ENCODE measurements around the gene ZNF831.

ZNF831 gene

DNA sequence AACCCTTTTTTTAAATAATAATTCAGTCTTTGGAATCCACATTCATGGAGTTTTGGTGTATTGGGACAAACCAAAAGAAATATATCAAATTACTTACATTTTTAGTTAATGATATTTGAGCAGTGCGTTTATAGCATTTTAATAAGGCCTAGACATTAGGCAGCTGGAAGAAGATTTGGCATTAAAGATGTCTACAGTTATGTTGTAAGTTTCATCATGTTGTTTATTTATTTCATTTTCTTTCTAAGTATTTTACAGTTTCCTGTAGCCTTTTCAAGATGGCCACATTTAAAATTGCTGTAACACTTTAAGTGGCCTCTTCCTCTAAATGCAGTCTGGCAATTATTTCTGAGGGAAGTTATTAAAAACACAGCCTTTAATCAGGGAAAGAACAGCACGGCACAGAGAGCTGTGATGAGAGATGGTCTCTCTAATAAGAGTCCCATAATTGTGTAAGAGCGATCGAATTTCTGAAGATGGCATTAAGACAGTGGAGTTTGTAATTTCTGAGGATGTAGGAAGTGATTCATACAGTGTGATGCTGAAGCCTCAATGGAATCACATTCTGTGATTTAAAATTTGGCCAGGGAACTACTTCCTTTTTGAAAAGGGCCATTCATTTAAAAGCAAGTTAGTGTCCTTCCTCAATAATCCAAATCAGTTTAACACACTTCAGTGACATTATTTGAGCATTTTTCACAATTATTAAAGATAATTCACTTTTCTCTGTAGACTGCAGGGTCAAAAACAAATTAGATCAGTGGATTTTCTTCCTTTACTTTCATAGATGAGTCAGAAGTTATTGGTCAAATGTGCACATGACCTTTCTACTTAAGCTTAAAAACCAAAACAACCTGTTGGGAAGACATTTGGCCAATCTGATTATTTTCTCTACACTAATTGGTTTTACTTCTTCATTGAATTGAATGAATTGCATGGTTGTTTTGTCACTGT lies 84.4 kb downstream of the ZNF831 start:
- DNase-seq = no peak

DNA sequence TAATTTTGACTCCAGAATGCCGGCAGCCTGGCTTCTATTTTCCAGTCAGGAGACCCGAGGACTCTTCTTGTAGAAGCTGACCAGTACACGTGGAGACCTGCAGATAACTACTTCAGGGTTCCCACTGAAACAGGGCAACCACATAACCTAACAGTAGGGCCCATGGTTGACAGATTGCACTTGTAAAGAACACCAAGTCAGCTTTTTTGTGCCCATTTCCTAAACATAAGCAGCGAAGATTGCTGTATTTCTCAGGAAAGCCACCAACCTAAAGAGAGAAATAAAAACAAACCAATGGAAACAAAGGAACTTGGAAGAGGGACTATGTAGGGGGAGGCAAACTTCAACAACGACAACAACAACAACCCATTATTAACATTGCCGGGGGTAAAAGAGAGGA lies 86.7 kb downstream of the ZNF831 start:
- no peak for DNase-seq

DNA sequence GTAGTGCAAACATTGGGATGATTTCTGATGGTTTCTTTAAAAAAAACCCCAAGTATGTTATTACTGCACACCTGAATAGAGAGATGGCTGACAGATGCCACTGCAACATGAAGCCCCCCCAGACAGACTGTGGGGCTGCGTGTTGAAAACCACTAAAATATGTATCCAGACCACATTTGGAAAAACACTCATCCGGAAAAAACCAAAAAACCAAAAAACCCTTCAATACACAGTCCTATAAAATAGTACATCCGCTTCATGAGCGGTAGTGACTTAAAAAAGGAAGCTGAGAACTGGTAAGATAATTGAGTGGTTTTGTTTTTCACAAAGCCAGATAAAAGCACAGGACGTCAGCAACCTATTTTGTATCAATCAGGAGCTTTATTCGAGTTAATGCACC lies 89.7 kb downstream of the ZNF831 start:
- no peak for DNase-seq

DNA sequence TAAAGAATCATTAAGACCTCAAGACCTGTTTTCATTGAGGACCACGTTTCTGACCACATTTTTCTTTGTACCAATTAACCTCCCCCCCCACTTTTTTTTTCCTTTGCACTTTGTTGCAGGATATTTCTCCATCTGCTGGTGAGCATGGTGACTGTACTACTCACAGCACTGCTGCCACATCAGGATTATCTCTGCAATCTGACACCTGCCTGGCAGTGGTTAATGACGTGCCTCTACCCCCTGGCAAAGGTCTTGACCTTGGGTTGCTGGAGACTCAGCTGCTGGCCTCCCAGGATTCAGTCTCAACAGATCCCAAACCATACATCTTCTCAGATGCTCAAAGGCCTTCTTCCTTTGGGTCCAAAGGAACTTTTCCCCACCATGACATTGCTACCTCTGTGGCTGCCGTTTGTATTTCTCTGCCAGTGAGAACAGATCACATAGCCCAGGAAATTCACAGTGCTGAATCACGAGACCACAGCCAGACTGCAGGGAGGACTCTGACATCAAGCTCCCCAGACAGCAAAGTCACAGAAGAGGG lies 90.2 kb downstream of the ZNF831 start:
- no peak for DNase-seq

DNA sequence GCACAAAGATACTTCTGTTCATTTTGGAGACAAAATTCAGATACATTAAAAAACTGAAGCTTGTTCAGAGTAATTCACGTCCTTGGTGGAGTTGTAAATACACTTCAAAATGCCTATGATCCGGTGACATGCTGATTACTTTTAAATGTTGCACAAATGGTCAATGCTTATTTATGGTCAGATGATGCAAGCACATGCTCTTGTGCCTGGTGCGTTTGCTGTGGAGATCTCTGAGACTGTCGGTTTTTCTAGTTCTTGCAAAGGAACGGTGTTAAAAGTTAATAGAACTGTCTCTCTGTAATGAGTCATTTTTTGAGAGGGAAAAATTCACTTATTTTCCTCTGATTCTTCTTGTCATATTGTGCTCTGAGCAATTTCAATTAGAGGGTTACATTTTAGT lies 91.6 kb downstream of the ZNF831 start:
- DNase-seq = no peak

DNA sequence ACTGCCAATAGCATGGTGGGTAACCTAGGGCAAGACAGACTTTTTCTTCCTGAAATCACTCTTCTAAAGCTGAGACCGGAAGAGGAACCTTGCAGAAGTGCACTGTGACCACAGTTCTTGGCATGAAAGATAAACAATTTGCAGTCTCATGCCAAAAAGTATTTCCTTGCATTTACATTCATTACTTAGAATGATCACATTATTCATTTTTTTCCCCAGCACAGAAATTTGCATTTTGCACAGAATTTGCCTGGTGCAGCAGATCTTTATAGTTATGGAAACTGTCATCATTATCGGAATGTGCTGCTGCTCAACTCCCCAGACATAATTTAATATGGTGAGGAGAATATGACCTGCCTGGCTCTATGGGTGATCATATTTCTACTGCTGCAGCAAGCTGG lies 94.6 kb downstream of the ZNF831 start:
- DNase-seq = no peak

DNA sequence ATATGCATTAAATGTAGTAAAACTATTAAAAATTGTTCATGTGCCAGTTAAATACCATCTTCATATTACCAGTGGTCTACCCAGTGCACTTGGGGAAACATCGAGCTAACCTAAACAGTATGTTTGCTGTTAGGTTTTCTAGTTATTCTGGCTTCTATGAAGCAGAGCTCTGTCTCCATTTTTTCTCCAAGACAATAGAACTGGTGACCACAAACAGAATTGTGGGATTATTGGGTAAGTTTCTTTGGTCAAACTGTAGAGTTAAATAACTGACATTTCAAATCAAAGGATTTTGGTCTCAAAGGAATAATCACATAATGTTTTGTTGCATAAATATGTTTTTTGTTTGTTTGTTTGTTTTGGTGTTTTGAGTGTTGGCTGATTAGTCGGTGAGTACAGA lies 96.3 kb downstream of the ZNF831 start:
- DNase-seq = no peak

DNA sequence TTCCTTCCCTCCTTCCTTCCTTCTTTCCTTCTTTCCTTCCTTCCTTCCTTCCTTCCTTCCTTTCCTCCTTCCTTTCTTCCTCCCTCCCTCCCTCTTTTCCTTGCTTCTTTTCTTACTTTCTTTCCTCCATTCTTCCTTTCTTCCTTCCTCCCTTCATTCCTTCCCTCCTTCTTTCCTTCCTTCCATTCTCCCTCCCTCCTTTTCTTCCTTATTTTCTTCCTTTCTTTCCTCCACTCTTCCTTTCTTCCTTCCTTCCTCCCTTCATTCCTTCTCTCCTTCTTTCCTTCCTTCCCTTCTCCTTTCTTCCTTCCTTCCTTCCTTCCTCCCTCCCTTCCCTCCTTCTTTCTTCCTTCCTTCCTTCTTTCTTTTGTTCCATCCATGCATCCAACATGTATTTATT lies 101.7 kb downstream of the ZNF831 start:
- no peak for DNase-seq

DNA sequence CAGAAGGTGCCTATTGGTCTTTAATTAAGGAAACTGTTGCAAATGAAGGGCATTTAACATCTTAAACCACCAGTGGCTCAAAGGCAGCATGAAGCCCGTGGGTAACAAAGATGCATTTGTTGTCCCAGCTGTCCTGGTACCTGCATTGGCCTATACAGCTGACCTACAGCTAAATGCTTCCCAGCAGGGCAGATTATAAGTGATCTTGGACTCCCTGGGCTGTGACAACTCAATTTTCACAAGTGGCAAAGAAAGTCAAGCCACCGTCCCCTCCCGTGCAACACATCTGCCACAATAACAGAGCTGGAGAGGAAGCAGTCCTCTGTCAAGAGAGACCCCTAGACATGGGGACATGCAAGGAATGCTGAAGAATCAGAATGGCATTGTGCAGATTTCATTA lies 105.2 kb downstream of the ZNF831 start:
- no peak for DNase-seq

DNA sequence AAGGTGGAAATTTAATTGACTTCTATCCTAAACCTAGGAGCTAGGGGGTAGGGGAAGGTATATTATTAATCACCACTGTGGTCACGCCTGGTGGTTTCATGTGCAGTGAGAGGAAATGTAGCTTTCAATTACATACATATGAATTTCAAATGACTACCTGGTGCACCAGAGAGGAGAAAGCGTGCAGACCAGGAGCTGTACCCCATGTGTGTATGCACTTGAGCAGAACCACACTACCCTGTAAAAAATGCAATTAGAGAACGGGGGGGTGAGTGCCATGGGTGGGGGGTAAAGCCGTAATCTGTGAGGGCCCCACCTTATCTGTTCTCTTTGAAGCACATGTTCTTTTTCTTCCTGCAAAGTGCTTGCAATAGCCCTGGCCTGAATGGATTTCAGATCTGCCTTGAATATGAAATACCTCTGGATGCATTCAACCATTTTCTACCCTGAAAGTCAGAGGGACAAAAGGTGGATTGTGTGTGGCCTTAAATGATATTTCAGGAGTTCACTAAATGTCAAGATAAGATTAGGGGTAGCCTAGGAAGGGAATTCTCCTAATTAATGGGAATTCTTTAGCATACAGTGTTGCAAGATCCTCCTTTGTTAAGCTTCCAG lies 105.9 kb downstream of the ZNF831 start:
- DNase-seq = no peak

DNA sequence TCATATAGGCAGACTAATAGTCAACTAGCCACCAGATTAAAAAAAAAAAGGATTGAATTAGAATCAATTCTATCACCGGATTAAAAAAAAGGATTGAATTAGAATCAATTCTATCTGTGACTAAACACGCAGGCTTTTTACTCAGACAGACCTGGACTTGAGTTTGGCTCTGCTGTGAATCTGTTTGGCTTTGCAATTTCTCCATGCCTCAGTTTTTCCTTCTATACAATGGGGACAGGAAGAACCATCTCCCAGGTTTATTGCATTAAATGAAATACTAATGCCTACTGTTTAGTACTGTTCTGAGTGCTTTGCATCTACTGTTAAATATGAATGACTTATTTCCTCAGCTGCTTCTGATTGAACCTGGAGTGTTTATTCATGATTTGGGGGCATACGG lies 106.8 kb downstream of the ZNF831 start:
- no peak for DNase-seq

DNA sequence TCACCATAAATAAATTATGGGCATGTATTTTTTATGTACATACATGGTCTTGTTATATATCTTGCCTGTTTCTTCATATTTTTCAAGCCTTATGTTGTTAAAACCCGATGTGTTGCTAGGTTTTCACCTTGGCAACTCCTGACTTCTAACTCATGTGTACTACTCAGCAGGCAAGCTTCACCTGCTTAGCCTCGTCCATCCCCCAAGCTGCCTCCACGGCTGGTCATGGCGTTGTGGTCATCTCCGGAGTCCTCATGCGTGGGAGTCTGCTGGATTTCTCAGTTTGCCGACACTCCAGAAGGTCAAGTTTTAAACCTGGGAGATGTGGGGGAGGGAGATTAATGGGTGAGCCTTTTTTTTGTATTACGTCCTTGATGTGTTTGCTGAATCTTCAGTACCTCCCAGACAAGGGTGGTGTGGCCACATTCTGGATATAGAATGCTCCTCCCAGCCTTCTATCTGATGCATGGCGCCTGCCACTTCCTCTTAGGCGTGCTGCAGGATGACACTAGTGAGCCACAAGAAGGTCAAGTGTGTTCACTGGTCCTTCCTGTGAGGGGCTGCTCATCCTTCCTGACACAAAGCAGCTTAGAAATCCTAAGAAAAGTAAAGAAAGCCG lies 110.2 kb downstream of the ZNF831 start:
- DNase-seq = no peak

DNA sequence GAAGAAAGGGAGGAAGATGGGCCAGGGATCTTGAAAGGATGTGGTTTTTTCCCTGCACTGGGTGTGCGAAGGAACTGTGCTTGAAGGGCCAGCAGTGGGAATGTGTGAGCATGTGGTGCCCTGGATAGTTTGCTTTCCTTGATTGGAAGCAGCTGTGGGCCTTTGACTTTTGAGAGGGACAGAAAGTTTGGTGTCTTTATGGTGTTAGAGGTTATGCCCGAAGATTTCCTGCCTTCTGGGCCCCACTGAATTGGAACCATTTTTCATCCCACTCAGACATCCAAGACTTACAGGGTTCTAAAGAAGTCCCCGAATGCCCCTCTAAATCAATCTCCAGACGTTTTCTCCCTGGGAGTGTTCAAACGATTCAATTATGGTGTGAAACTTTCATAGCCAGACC lies 113.3 kb downstream of the ZNF831 start:
- no peak for DNase-seq

DNA sequence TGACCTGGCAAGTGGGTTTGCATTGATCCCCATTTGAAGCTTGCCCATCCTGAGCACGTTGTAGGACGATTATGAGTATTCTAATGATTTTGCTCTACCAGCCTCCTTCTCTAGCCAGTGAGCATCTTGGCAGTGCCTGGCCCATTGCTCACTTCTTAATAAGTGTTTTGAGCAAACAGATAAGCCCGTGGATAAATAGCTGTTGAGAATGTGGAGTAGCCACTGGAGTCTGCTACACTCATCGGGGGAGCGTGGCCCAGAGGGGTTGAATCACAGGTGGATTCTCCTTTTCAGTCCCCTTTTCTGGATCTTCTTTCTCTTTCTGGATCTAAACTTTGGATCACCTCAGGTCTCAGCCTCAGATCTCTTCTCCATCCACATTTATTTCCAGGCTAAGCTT lies 120.8 kb downstream of the ZNF831 start:
- DNase-seq = no peak

DNA sequence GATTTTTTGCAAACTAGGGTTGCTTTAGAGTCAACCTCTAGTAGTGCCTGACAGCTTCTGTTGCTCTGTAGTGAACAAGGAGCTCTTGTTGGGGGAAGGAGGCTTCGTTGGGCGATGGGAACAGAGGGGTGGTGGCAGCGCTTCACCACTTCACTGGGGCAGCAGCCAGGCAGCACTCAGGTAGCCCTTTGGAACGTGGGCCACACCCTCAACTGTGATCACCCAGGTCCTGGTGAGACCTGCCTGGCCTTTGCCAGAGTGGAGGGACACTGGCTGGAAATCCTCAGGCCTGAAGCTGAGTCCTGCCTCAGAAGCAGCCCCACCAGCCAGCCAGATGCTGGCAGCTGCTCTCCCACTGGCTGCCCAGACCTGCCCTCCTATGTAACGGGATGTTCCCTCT lies 126.4 kb downstream of the ZNF831 start:
- no peak for DNase-seq

DNA sequence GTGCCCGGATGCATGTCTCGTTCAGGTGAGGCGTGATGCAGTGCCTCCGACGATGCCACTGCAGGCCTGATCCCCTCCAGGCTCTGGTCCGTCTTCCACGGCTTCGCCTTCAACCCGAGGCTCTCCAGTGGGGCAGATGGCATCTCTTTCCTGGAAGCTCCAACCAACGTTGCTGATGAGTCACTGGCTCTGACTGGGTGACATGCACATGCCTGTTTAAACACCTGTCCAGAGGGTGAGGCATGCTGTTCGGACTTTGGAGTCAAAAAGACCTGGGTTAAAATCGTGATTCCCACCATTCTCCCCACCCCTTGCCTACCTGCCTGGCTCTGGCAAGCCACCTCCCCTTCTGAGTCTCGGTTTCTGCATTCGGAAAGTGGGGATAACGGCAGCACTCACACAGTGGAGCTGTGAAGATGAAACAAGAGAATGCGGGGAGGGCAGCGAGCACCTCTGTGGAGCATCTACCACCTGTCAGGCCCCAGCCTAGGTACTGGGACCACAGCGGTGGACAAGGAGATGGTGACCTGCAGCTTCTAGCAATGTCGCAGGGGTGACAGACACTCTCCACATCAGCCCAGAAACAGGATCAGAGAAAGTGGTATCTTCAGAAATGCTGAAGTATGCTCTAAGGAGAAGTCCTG lies 128.2 kb downstream of the ZNF831 start:
- DNase-seq = no peak

DNA sequence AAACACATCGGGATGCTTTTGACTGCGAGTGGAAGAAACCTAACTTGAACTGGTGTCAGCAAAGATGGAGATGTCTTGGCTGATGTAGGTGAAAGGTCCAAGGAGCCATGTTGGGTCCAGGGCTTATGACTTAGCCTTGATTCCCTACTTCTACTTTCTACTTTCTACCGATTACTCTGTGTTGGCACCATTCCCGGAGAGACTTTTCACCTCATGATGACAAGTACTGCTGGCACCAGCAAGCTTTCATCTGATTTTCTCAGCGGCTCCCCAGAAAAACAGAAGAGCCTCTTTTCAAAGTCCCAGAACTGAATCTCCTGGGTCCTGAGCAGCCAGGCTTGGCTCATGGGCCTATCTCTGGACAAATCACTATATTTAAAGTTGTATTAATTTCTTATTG lies 131.9 kb downstream of the ZNF831 start:
- no peak for DNase-seq

DNA sequence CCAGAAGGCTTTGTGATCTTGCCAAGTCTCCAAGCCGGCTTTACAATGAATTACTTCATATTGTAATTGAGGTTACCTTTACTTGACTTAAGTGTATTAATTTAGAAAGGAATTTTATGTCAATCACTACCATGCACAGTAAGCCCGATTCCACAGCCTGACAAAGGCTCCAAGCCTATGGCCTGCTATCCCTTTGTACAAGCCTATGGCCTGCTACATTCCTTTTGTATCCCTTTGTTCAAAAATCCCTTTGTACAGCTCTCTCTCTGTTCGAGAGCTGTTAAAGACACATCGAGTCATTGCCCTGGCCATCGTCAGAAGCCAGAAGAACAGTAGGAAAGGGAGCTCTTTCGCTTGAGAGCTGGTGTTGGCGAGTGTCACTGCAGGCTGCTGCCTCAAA lies 134.1 kb downstream of the ZNF831 start:
- no peak for DNase-seq

DNA sequence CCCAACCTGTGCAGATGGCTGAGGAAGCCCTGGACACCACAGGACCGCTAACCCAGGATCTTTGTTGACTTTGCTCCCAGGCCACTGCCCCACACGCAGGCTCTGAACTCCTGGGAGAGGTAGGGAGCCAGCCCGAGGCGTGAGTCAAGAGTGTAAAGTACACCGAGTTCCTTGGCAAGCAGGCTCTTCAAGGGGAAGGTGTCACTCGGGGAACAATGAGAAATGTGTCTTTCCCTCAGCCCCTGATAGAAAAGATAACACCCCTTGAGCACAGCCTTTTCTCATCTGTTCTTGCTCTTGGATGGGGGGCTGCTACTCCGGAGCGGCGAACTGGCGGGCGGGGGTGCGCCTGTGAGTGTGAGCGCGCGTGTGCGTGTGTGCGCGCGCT lies 136.3 kb downstream of the ZNF831 start:
- DNase-seq = no peak

DNA sequence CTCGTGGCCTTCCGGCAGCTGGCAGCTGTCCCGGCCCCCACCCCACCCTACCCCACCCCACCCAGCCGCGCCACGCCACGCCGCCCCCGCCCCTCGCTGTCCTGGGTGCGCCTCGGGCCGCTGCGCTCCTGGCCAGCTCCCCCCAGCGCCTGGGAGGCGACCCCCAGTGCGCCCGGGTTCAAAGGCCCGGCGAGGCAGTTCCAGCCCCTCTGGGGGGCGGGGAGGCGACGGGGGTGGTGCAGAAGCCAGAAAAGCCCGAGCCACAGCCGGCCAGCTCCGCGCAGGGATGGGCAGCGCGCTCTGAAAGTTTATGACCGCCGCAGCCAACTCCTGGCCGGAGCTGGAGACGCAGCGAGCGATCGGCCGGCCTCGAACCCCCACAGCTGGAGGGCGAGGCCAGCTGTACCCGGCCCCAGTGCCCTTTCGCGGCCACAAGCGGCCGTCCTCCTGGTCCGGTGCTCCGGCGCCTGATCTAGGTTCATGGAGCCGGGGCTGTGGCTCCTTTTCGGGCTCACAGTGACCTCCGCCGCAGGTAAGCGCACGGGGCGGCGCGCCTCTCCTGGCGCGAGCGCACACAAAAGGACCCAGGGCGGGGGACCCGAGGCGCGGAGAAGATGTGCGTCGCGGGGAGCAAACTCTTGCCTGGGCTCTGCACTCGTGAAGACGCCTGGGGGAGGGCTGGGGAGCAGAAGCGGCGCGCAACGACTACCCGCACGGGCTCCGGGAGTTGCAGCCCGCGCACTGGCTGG lies 136.9 kb downstream of the ZNF831 start, which contains the start of gene EDN3:
Gene EDN3, plus strand, starts transcription at position 279 of the 749 bp plus-strand sequence. Its CDS starts 202 bp downstream, at position 481.
- no peak for DNase-seq

All from hypothalamus (tissue), 51 donors.